Upper lobe of left lung (tissue), 6 donors: ENCODE measurements around the gene DMWD. TPM values are rescaled to one million over a fixed set of nuclear protein-coding genes. Genes with fewer than 3 reads are reported as not detected.

ENCODE experiments used
- ATAC-seq, 2 donors: fragments of 200-7000 bp; cut with Tn5 transposase; one replicate each; pipeline ENCODE4 v1.9.1; 2022; ENCODE audit warnings: mild to moderate bottlenecking in 2 of 2, moderate library complexity in 2 of 2; ENCODE audit not compliant: low FRiP score in 2 of 2
- DNase-seq, 2 donors: peaks; one replicate each; pipeline ENCODE4 v3.0.0-alpha.2; 2019 to 2020
- H3K27ac ChIP-seq, 4 donors: fragments of 200-600 bp; sonication (generic); one replicate each; pipeline ENCODE4 v1.5.1; 2016 to 2019
- H3K27me3 ChIP-seq, 4 donors: fragments of 200-600 bp; sonication (generic); one replicate each; pipeline ENCODE4 v1.5.1; 2017 to 2019
- H3K36me3 ChIP-seq, 4 donors: fragments of 200-600 bp; sonication (generic); one replicate each; pipeline ENCODE4 v1.5.1; 2016 to 2019
- H3K4me1 ChIP-seq, 4 donors: fragments of 200-600 bp; sonication (generic); one replicate each; pipeline ENCODE4 v1.5.1; 2018 to 2019
- H3K4me3 ChIP-seq, 4 donors: fragments of 200-600 bp; sonication (generic); one replicate each; pipeline ENCODE4 v1.5.1; 2017 to 2019; ENCODE audit warnings: mild to moderate bottlenecking in 2 of 4, moderate library complexity in 1 of 4
- H3K9me3 ChIP-seq, 4 donors: fragments of 200-600 bp; sonication (generic); one replicate each; pipeline ENCODE4 v1.5.1; 2018 to 2019
- CTCF ChIP-seq, 6 experiments: fragments of 450-650 bp in 4 of 6; fragments of 200-600 bp in 2 of 6; sonication (generic) in 2 of 6; IDR thresholded peaks; one replicate each; pipeline ENCODE4 v1.5.1; 2016 to 2019; ENCODE audit warnings: antibody characterized with exemption in 6 of 6
- EP300 ChIP-seq, 4 donors: sonication (generic); formaldehyde crosslinking; IDR thresholded peaks; one replicate each; pipeline ENCODE4 v1.5.1; 2017; ENCODE audit warnings: antibody characterized with exemption in 4 of 4, control low read depth in 2 of 4
- POLR2A ChIP-seq, 4 donors: fragments of 450-650 bp; IDR thresholded peaks; one replicate each; pipeline ENCODE4 v1.5.1; 2016 to 2017; ENCODE audit warnings: antibody characterized with exemption in 4 of 4, mild to moderate bottlenecking in 2 of 4
- POLR2AphosphoS5 ChIP-seq, 2 donors: sonication (generic); formaldehyde crosslinking; IDR thresholded peaks; one replicate each; pipeline ENCODE4 v1.5.1; 2017; ENCODE audit warnings: antibody characterized with exemption in 2 of 2
- WGBS, 2 donors: methylation state at CpG; one replicate each; pipeline ENCODE4 v1.1.5; 2017 to 2018; 5-methylcytosine and 5-hydroxymethylcytosine counted together
- total RNA-seq, 6 donors: library from RNA; depleted of rRNA in 4 of 6; stranded (reverse); fragments of >200 nt in 4 of 6; gene quantifications; one replicate each; pipeline versions ENCODE4 v1.1.0 to v1.2.1, GENCODE V29; 2016 to 2021
- donor health status: DM: no; HTN: no; CAD: no; lungs with moderate emphysema.
- donor health status: DM: no; HTN: yes; CAD: no; lungs with severe emphysema.

DMWD gene
- total RNA-seq, 6 donors from 2014 or later, result 29.4 to 109 (median 57.4) TPM

GRCh38 chr19:45789035-45789786, 3.4 kb downstream of the DMWD start:
- Histone ChIP-seq H3K4me1 (peaks cover 18 to 32% (median 23%) of the 10 kb centered on the region in 4 donors), H3K4me3 (no peak overlapping the region), H3K36me3 (peaks cover 9 to 67% (median 41%) of the 10 kb centered on the region in 4 donors), H3K9me3 (no peaks in the 10 kb centered on the region), H3K27ac (no peak overlapping the region), H3K27me3 (no peaks in the 10 kb centered on the region)
- no peak for TF ChIP-seq POLR2A (IDR thresholded peaks at IDR 0.05)
- TF ChIP-seq CTCF (IDR thresholded peaks at IDR 0.05), result no peak
- no peak for TF ChIP-seq POLR2AphosphoS5 (IDR thresholded peaks at IDR 0.05)
- TF ChIP-seq EP300 (IDR thresholded peaks at IDR 0.05), result no peak
- WGBS, 2 donors, result 91 to 95% methylated on average over 15 of the region's 15 CpGs
- DNase-seq (no peak), ATAC-seq (no peak)

- Histone ChIP-seq H3K27me3 (no peaks in the 10 kb centered on the region), H3K27ac (no peak overlapping the region), H3K4me1 (peaks cover 19 to 36% (median 26%) of the 10 kb centered on the region in 4 donors), H3K4me3 (no peak overlapping the region), H3K9me3 (no peaks in the 10 kb centered on the region), H3K36me3 (peaks cover 9 to 67% (median 41%) of the 10 kb centered on the region in 4 donors)
- TF ChIP-seq POLR2A (IDR thresholded peaks at IDR 0.05) (no peak), POLR2AphosphoS5 (IDR thresholded peaks at IDR 0.05) (no peak), CTCF (IDR thresholded peaks at IDR 0.05) (no peak), EP300 (IDR thresholded peaks at IDR 0.05) (no peak)
- ATAC-seq (no peak), DNase-seq (peak in 1 of 2 donors; percentile 84)
- 94 to 99% methylated on average over 13 to 21 of the region's 21 CpGs for WGBS, 2 donors
Measured at GRCh38 chr19:45786533-45786894, 6.1 kb downstream of the DMWD start.

- H3K36me3 ChIP-seq, result peaks cover 9 to 67% (median 41%) of the 10 kb centered on the region in 4 donors
Measured at GRCh38 chr19:45785781-45786532, 6.7 kb downstream of the DMWD start.

GRCh38 chr19:45785097-45785496, 7.5 kb downstream of the DMWD start:
- Histone ChIP-seq H3K27ac (peak overlapping the region; percentile 75 to 84 (median 82)), H3K9me3 (no peaks in the 10 kb centered on the region), H3K27me3 (no peaks in the 10 kb centered on the region), H3K36me3 (peaks cover 9 to 58% (median 39%) of the 10 kb centered on the region in 4 donors), H3K4me3 (no peak overlapping the region), H3K4me1 (peaks cover 22 to 37% (median 29%) of the 10 kb centered on the region in 4 donors)
- TF ChIP-seq POLR2AphosphoS5 (IDR thresholded peaks at IDR 0.05) (no peak), POLR2A (IDR thresholded peaks at IDR 0.05) (no peak), CTCF (IDR thresholded peaks at IDR 0.05) (no peak), EP300 (IDR thresholded peaks at IDR 0.05) (no peak)
- ATAC-seq, result no peak
- 71 to 72% methylated on average over 5 of the region's 5 CpGs for WGBS, 2 donors
- DNase-seq, result no peak

More at GRCh38 chr19:45785781-45786532, 6.7 kb downstream of the DMWD start:
- WGBS, 2 donors, result 94 to 96% methylated on average over 40 to 47 of the region's 57 CpGs
- no peak for TF ChIP-seq EP300 (IDR thresholded peaks at IDR 0.05)
- TF ChIP-seq POLR2A (IDR thresholded peaks at IDR 0.05), result no peak
- TF ChIP-seq POLR2AphosphoS5 (IDR thresholded peaks at IDR 0.05), result no peak
- TF ChIP-seq CTCF (IDR thresholded peaks at IDR 0.05), result no peak
- ATAC-seq (no peak), DNase-seq (peak in 1 of 2 donors; percentile 87)
- Histone ChIP-seq H3K4me1 (peaks cover 19 to 36% (median 25%) of the 10 kb centered on the region in 4 donors), H3K9me3 (no peaks in the 10 kb centered on the region), H3K4me3 (no peak overlapping the region), H3K27me3 (no peaks in the 10 kb centered on the region), H3K27ac (peak overlapping the region in 3 of 4 donors; percentile 82 to 84 (median 82))
